OCI-LY7 (cell line): Measurements from ENCODE around the gene MAGEF1. TPM values are rescaled to one million over a fixed set of nuclear protein-coding genes. Genes with fewer than 3 reads are reported as not detected.

Source experiments
- BruUV-seq: library from RNA; stranded (reverse); fragments of 400-500 nt; replicated peaks from 2 replicates; lab custom pipeline; 2021; lab: Mats Ljungman, UMichigan
- CTCF ChIA-PET: fragments of 300-600 bp; sonication (Branson Sonifier 250); formaldehyde crosslinking; loops from one replicate; lab custom pipeline; 2022; ENCODE audit warnings: antibody characterized with exemption; ENCODE audit not compliant: unreplicated experiment; lab: Charles Lee
- POLR2A ChIA-PET: fragments of 300-600 bp; sonication (Branson Sonifier 250); formaldehyde crosslinking; loops from one replicate; lab custom pipeline; 2022; ENCODE audit warnings: antibody characterized with exemption; lab: Charles Lee
- DNase-seq: peaks from one replicate; pipeline ENCODE4 v3.0.0-alpha.2; 2015; ENCODE audit warnings: low spot score
- H2AFZ ChIP-seq: fragments of 200-600 bp; sonication (generic), shearing (Covaris generic); 2 replicates; pipeline ENCODE4 v1.6.1; 2014; ENCODE audit warnings: mild to moderate bottlenecking, antibody characterized with exemption, low read length, moderate library complexity
- H3K27ac ChIP-seq: fragments of 200-600 bp; sonication (generic); 2 replicates; pipeline ENCODE4 v1.5.1; 2014; ENCODE audit warnings: mixed run types, low read depth, mild to moderate bottlenecking, moderate library complexity, low read length, inconsistent platforms; ENCODE audit not compliant: poor library complexity, severe bottlenecking
- H3K36me3 ChIP-seq: fragments of 200-600 bp; sonication (generic); 2 replicates; pipeline ENCODE4 v1.6.1; 2014; ENCODE audit warnings: mild to moderate bottlenecking, antibody characterized with exemption, low read length, moderate library complexity, mixed read lengths; ENCODE audit not compliant: insufficient read depth
- H3K4me1 ChIP-seq: fragments of 200-600 bp; sonication (generic); 2 replicates; pipeline ENCODE4 v1.5.1; 2014; ENCODE audit warnings: mild to moderate bottlenecking, low read length; ENCODE audit not compliant: insufficient read depth, poor library complexity, severe bottlenecking
- H3K4me2 ChIP-seq: fragments of 200-600 bp; sonication (generic); 2 replicates; pipeline ENCODE4 v1.6.1; 2014; ENCODE audit warnings: mild to moderate bottlenecking, low read length
- H3K4me3 ChIP-seq: fragments of 200-600 bp; sonication (generic); 2 replicates; pipeline ENCODE4 v1.5.1; 2014; ENCODE audit warnings: mild to moderate bottlenecking, low read depth, low read length; ENCODE audit not compliant: poor library complexity, severe bottlenecking
- H3K79me2 ChIP-seq: fragments of 200-600 bp; sonication (generic); 2 replicates; pipeline ENCODE4 v1.6.1; 2016; ENCODE audit warnings: low read depth, mild to moderate bottlenecking, low read length, moderate library complexity, mixed read lengths; ENCODE audit not compliant: insufficient read depth
- H3K9me2 ChIP-seq: fragments of 200-600 bp; sonication (generic); 2 replicates; pipeline ENCODE4 v1.6.1; 2016; ENCODE audit warnings: mild to moderate bottlenecking, low read length, mixed read lengths; ENCODE audit not compliant: insufficient read depth
- H3K9me3 ChIP-seq: fragments of 200-600 bp; sonication (generic); 2 replicates; pipeline ENCODE4 v1.6.1; 2014; ENCODE audit warnings: mild to moderate bottlenecking, mixed run types, low read length, mixed read lengths
- H4K20me1 ChIP-seq: fragments of 200-600 bp; sonication (generic); 2 replicates; pipeline ENCODE4 v1.6.1; 2014; ENCODE audit warnings: mild to moderate bottlenecking, antibody characterized with exemption, low read length, moderate library complexity, mixed read lengths; ENCODE audit not compliant: insufficient read depth
- EZH2phosphoT487 ChIP-seq: fragments of 200-600 bp; sonication (generic); IDR thresholded peaks from 2 replicates; pipeline ENCODE4 v1.6.1; 2018; ENCODE audit warnings: low read depth, borderline replicate concordance, mild to moderate bottlenecking, mixed run types, antibody characterized with exemption, low read length, moderate library complexity, mixed read lengths
- intact Hi-C: fragments of 100-400 bp; cut with micrococcal nuclease; formaldehyde crosslinking; loops from one replicate; pipeline ENCODE4 v1.10.0; 2022; ENCODE audit not compliant: unreplicated experiment
- total RNA-seq, 2 experiments: library from RNA; depleted of rRNA in 1 of 2; stranded (reverse); fragments of >200 nt in 1 of 2; shearing (Covaris generic) in 1 of 2; gene quantifications; 2 replicates each; pipeline ENCODE4 v1.2.3, GENCODE V29; 2014 to 2022
- TF ChIP-seq, protein P1 (sequence below): fragments of 200-600 bp; sonication (generic); conservative IDR thresholded peaks from 2 replicates; pipeline ENCODE4 v1.5.1; 2014; ENCODE audit warnings: mild to moderate bottlenecking, antibody characterized with exemption, low read length, moderate library complexity, mixed read lengths

The MAGEF1 gene
- total RNA-seq, 2 experiments from 2014 or later = 29.2 to 47.8 TPM

DNA sequence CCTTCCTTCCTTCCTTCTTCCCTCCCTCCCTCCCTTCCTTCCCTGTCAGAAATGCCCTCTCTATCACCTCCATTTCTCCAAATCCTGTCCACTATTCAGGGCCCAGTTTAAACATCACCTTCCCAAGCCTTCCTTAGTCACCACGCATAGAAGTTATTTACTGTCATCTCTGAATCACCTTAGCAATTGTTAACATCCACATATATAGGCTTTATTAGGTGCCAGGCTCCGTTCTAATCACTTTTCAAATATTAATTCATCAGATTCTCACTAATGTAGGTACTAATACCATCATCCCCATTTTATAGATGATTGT lies 1.1 kb upstream of the MAGEF1 start:
- Histone ChIP-seq H3K4me3 (no peak overlapping the region), H3K4me1 (peaks cover 17% of the 10 kb centered on the region), H3K9me3 (peaks cover 6% of the 10 kb centered on the region; the same call in 1 of the 2 replicates), H3K9me2 (no peaks in the 10 kb centered on the region), H4K20me1 (no peaks in the 10 kb centered on the region), H2AFZ (no peak overlapping the region), H3K4me2 (no peak overlapping the region), H3K36me3 (peaks cover 20% of the 10 kb centered on the region), H3K27ac (no peak overlapping the region), H3K79me2 (peaks cover 17% of the 10 kb centered on the region; the same call in 1 of the 2 replicates)
- DNase-seq = no peak
- ChIA-PET POLR2A (interaction anchor here (0.7 kb wide), 1 partner anchor 62 kb away, joined by 3 read pairs; no protein-coding TSS in a partner anchor), CTCF (interaction anchor here (0.9 to 1.5 kb wide), 2 partner anchors 12 to 152 kb away, joined by 3 read pairs; partner anchors contain the start of gene EPHB3)
- intact Hi-C loops = no loop called here
- TF ChIP-seq, protein P1, sequence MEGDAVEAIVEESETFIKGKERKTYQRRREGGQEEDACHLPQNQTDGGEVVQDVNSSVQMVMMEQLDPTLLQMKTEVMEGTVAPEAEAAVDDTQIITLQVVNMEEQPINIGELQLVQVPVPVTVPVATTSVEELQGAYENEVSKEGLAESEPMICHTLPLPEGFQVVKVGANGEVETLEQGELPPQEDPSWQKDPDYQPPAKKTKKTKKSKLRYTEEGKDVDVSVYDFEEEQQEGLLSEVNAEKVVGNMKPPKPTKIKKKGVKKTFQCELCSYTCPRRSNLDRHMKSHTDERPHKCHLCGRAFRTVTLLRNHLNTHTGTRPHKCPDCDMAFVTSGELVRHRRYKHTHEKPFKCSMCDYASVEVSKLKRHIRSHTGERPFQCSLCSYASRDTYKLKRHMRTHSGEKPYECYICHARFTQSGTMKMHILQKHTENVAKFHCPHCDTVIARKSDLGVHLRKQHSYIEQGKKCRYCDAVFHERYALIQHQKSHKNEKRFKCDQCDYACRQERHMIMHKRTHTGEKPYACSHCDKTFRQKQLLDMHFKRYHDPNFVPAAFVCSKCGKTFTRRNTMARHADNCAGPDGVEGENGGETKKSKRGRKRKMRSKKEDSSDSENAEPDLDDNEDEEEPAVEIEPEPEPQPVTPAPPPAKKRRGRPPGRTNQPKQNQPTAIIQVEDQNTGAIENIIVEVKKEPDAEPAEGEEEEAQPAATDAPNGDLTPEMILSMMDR = no peak
- TF ChIP-seq EZH2phosphoT487 = no peak
- BruUV-seq = no TSS peak

DNA sequence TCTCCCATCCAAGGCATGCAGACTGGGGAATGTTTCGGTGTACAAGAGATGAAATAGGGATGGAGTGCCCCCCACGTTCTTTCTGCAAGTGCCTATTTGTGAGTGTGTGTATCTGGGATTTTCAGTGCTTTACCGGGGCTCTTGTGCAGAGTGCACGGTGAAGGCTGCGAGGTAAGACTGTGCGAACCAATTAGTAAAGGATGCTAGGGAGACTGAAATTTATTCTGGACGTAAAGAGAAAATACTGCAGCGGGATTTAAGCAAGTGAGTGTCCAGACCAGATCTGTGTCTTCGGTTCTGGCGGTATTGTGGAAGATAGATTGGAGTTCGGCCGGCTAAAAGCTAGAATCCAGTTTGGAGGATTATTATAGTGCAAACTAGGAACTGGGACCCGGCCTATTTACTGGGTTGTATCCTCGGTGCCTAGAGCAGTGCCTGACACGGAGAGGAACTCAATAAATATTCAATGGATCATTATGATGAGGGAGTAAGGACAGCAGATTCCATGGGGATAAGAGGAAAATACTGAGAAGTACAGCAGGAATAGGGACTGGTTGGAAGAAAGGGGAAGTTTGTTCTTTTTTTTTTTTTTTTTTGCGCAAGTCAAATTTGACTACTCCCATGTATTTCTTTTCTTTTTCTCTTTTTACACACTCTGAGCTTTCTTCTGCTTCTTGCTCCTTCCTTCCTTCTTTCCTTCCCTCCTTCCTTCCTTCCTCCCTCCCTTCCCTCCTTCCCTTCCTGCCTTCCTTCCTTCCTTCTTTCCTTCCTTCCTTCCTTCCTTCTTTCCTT lies 580 bp upstream of the MAGEF1 start:
- POLR2A ChIA-PET = interaction anchor here (0.7 kb wide), 1 partner anchor 62 kb away, joined by 3 read pairs; no protein-coding TSS in a partner anchor
- Histone ChIP-seq H3K79me2 (peaks cover 17% of the 10 kb centered on the region; the same call in 1 of the 2 replicates), H3K27ac (peak overlapping the region; percentile 73), H3K9me2 (no peaks in the 10 kb centered on the region), H3K4me3 (peak overlapping the region; percentile 78), H3K4me2 (peak overlapping the region; percentile 92), H3K4me1 (peaks cover 17% of the 10 kb centered on the region), H4K20me1 (no peaks in the 10 kb centered on the region), H3K9me3 (peaks cover 6% of the 10 kb centered on the region; the same call in 1 of the 2 replicates), H2AFZ (peak overlapping the region; percentile 85), H3K36me3 (peaks cover 26% of the 10 kb centered on the region)
- TF ChIP-seq, protein P1 = no peak
- no peak for TF ChIP-seq EZH2phosphoT487
- BruUV-seq = no TSS peak
- intact Hi-C loops = no loop called here
- CTCF ChIA-PET = interaction anchor here (0.9 to 1.5 kb wide), 2 partner anchors 12 to 151 kb away, joined by 3 read pairs; partner anchors contain the start of gene EPHB3
- DNase-seq = no peak
